Uterus (tissue), 4 donors: ENCODE results near the gene TNP2. TPM values are rescaled to one million over a fixed set of nuclear protein-coding genes. Genes with fewer than 3 reads are reported as not detected.

Experiments
- DNase-seq, 2 donors: peaks; one replicate each; pipeline ENCODE4 v3.0.0-alpha.2; 2019 to 2020
- H3K27ac ChIP-seq, 2 donors: fragments of 200-600 bp; sonication (generic); 1 replicate in 1 of 2; 2 replicates in 1 of 2; pipeline ENCODE4 v1.5.1; 2016 to 2018
- H3K27me3 ChIP-seq, 2 donors: fragments of 200-600 bp; sonication (generic); one replicate each; pipeline ENCODE4 v1.5.1; 2018 to 2019; ENCODE audit warnings: control low read depth in 1 of 2
- H3K36me3 ChIP-seq, 2 donors: fragments of 200-600 bp; sonication (generic); one replicate each; pipeline ENCODE4 v1.5.1; 2019; ENCODE audit warnings: control low read depth in 1 of 2
- H3K4me1 ChIP-seq, 2 donors: fragments of 200-600 bp; sonication (generic); one replicate each; pipeline ENCODE4 v1.5.1; 2018 to 2019; ENCODE audit warnings: control low read depth in 1 of 2
- H3K4me3 ChIP-seq, 2 donors: fragments of 200-600 bp; sonication (generic); 1 replicate in 1 of 2; 2 replicates in 1 of 2; pipeline ENCODE4 v1.5.1; 2018 to 2019; ENCODE audit warnings: mild to moderate bottlenecking in 1 of 2
- H3K9me3 ChIP-seq, 2 donors: fragments of 200-600 bp; sonication (generic); one replicate each; pipeline ENCODE4 v1.5.1; 2019; ENCODE audit warnings: control low read depth in 1 of 2
- POLR2A ChIP-seq, 2 donors: fragments of 450-650 bp; IDR thresholded peaks; one replicate each; pipeline ENCODE4 v1.6.1; 2016; ENCODE audit warnings: antibody characterized with exemption in 2 of 2, mild to moderate bottlenecking in 1 of 2, moderate library complexity in 1 of 2
- intact Hi-C: fragments of 100-400 bp; cut with DNase I; formaldehyde crosslinking; loops from one replicate; pipeline ENCODE4 v1.15.1; 2023; ENCODE audit warnings: low total_unique reads
- total RNA-seq, 4 donors: library from RNA; depleted of rRNA in 3 of 4; stranded (reverse); fragments of >200 nt in 3 of 4; gene quantifications; one replicate each; pipeline versions ENCODE4 v1.1.0 to v1.2.4, GENCODE V29; 2014 to 2023
- TF ChIP-seq, protein P1 (sequence below), 4 experiments: fragments of 200-600 bp in 2 of 4; fragments of 450-650 bp in 2 of 4; sonication (generic) in 2 of 4; IDR thresholded peaks; one replicate each; pipeline ENCODE4 v1.5.1; 2016 to 2019; ENCODE audit warnings: antibody characterized with exemption in 4 of 4, mild to moderate bottlenecking in 2 of 4, moderate library complexity in 1 of 4
- donor health status: DM: yes; HTN: yes; CAD: no.

The TNP2 gene
- total RNA-seq, 4 donors from 2014 or later, result not detected

DNA sequence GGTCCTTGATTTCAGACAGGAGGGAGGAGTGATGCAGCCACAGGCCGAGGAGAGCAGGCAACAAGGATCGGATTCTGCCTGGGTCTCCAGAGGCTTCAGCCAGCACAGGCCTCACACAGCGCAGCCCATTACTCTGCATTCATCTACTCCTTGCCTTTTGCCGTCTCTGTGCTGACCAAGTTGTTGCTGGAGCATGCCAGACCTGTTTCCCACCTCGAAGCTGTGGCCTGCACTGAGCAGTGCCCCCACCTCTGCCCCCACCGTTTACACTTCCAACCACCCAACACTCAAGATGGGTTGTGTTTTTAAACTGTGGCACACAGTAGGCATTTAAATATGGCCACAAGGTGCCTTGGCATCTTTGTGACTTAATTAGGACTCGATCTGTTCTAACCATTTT lies 5.8 kb upstream of the TNP2 start:
- no peaks in the 10 kb centered on the region for H3K4me1 ChIP-seq
- DNase-seq, result no peak
- no peak for TF ChIP-seq POLR2A (IDR thresholded peaks at IDR 0.05)
- TF ChIP-seq, protein P1, sequence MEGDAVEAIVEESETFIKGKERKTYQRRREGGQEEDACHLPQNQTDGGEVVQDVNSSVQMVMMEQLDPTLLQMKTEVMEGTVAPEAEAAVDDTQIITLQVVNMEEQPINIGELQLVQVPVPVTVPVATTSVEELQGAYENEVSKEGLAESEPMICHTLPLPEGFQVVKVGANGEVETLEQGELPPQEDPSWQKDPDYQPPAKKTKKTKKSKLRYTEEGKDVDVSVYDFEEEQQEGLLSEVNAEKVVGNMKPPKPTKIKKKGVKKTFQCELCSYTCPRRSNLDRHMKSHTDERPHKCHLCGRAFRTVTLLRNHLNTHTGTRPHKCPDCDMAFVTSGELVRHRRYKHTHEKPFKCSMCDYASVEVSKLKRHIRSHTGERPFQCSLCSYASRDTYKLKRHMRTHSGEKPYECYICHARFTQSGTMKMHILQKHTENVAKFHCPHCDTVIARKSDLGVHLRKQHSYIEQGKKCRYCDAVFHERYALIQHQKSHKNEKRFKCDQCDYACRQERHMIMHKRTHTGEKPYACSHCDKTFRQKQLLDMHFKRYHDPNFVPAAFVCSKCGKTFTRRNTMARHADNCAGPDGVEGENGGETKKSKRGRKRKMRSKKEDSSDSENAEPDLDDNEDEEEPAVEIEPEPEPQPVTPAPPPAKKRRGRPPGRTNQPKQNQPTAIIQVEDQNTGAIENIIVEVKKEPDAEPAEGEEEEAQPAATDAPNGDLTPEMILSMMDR (IDR thresholded peaks at IDR 0.05), result no peak
- intact Hi-C loops, result no loop called here
- H3K27me3 ChIP-seq, result no peaks in the 10 kb centered on the region
- H3K27ac ChIP-seq, result no peak overlapping the region
- H3K9me3 ChIP-seq, result no peaks in the 10 kb centered on the region
- no peak overlapping the region for H3K4me3 ChIP-seq
- no peaks in the 10 kb centered on the region for H3K36me3 ChIP-seq

DNA sequence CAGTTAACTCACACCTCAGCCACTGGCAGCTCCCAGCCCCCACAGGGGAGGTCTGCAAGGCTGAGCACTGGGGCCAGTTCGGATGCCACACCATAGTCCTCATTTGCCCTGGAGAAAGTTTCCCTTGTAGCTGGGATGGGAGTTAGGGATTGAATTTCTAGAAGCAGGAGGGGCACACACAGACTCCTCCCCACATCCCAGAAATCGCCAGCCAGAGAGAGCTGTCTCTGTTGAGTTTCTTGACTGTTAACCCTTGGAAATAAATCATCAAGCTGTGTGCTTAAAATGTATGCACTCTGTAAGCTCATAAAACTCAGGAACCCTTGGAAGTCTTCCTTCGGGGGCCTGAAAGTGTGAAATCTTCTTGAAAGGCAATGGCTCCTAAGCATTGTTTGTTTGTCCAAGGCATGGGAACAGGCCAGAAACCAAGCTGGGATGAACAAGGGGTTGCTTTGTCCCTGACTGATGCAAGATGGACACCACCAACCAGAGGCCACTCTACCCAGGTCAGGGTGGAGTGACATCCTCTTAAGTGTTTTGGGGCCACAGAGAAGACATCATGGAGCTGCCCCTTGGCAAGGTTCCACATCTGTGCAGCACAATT lies 4.7 kb upstream of the TNP2 start:
- Histone ChIP-seq H3K4me1 (no peaks in the 10 kb centered on the region), H3K27ac (peak overlapping the region in 1 of 2 donors; percentile 9), H3K27me3 (no peaks in the 10 kb centered on the region), H3K4me3 (no peak overlapping the region), H3K9me3 (no peaks in the 10 kb centered on the region), H3K36me3 (no peaks in the 10 kb centered on the region)
- intact Hi-C loops, result no loop called here
- TF ChIP-seq POLR2A (IDR thresholded peaks at IDR 0.05), result no peak
- TF ChIP-seq, protein P1 (IDR thresholded peaks at IDR 0.05), result no peak
- DNase-seq, result no peak

DNA sequence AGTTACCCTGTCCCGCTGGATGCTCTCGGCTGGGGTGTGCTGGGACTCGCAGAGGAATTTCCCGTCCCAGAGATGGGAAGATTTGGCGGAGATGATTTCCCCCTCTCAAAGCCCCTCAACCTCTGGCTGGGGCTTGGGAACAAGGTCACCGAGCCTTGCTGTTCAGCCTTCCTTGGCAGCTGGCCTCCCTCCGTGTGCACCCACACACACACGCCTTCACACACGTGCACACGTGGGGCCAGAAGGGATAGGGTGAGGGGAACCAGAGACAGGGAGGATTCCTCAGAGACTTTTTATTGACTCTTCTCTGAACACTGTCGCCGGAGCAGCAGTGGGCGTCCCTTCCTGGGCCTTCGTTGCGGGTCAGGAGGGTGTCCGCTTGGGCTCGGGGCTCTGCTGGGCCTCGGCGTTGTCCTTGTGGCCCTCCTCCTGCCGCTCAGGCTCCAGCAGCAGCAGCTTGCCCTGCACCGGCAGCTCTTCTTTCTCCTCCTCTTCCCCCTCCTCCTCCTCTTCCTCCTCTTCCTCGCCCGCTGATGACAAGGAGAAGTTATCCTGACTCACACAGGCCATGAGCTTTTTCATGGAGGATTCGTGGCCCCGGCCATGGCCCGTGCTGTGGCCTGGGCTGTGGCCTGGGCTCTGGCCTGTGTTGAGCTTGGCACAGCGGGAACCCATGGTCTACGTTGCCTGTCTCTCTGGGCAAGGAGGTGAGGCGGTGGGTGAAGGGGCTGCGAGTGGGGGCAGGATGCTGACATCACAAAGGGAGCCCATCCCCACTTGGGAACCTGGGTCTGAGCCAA lies 4.0 kb upstream of the TNP2 start, which contains the start of gene PRM3:
TSS of gene PRM3 (minus strand) at position 709 of the 800 bp plus-strand sequence. CDS start at position 675, 34 bp downstream.
- H3K9me3 ChIP-seq, result no peaks in the 10 kb centered on the region
- intact Hi-C loops, result no loop called here
- no peak within 1 kb of the TSS for H3K4me3 ChIP-seq
- no peaks in the 10 kb centered on the region for H3K36me3 ChIP-seq
- peak within 1 kb of the TSS in 1 of 2 donors; percentile 9 for H3K27ac ChIP-seq
- no peak for TF ChIP-seq POLR2A (IDR thresholded peaks at IDR 0.05)
- TF ChIP-seq, protein P1 (IDR thresholded peaks at IDR 0.05), result no peak
- no peak for DNase-seq
- no peaks in the 10 kb centered on the region for H3K27me3 ChIP-seq
- H3K4me1 ChIP-seq, result no peaks in the 10 kb centered on the region

DNA sequence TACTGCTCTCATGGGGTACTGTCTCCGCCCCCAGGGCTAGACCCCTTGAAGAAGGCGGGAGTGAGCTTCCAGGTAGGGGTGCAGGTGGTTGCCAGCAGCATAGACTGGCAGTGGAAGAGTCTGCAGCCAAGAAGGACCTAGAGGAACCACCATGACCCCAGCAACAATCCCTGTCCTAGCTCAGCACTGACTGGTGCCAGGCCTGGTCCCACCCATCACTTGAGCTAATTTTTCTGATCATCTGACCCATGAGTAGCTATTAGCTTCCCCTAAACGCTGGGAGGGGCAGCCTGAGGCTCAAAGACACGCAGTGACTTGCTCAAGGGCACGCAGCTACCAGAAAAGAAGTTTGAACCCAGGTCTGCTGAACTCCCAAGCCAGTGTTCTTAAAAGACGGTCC lies 3.4 kb upstream of the TNP2 start:
- Histone ChIP-seq H3K9me3 (no peaks in the 10 kb centered on the region), H3K36me3 (no peaks in the 10 kb centered on the region), H3K27ac (no peak overlapping the region), H3K4me1 (no peaks in the 10 kb centered on the region), H3K27me3 (no peaks in the 10 kb centered on the region), H3K4me3 (no peak overlapping the region)
- intact Hi-C loops, result no loop called here
- DNase-seq, result no peak
- TF ChIP-seq POLR2A (IDR thresholded peaks at IDR 0.05), result no peak
- TF ChIP-seq, protein P1 (IDR thresholded peaks at IDR 0.05), result no peak

GRCh38 chr16:11271610-11272009 lies 2.5 kb upstream of the TNP2 start:
- no peaks in the 10 kb centered on the region for H3K4me1 ChIP-seq
- H3K27ac ChIP-seq, result no peak overlapping the region
- no peak for DNase-seq
- H3K9me3 ChIP-seq, result no peaks in the 10 kb centered on the region
- no peaks in the 10 kb centered on the region for H3K27me3 ChIP-seq
- no peaks in the 10 kb centered on the region for H3K36me3 ChIP-seq
- TF ChIP-seq, protein P1 (IDR thresholded peaks at IDR 0.05), result no peak
- TF ChIP-seq POLR2A (IDR thresholded peaks at IDR 0.05), result no peak
- intact Hi-C loops, result no loop called here
- H3K4me3 ChIP-seq, result no peak overlapping the region
